ENCODE results near the gene SNRPA1.

SNRPA1 gene

GRCh38 chr15:101315736-101316135 lies 20.7 kb upstream of the SNRPA1 start:
- H3K27ac ChIP-seq (ENCODE audit: low read depth, low read length), result no peak overlapping the region
- TF ChIP-seq EZH2phosphoT487 (conservative IDR thresholded peaks at IDR 0.05; ENCODE audit: low read length), result no peak
- H3K79me2 ChIP-seq (ENCODE audit: insufficient read depth, low read length), result no peaks in the 10 kb centered on the region
- H3K9me3 ChIP-seq (ENCODE audit: insufficient read depth, low read length), result no peaks in the 10 kb centered on the region
- no peaks in the 10 kb centered on the region for H3K27me3 ChIP-seq (ENCODE audit: low read length)
- no peak overlapping the region for H3K4me2 ChIP-seq (ENCODE audit: low read depth, low read length, poor library complexity, severe bottlenecking)
- H3K9ac ChIP-seq (ENCODE audit: low read length), result no peak overlapping the region
- H3F3A ChIP-seq (ENCODE audit: insufficient read depth), result no peaks in the 10 kb centered on the region
- no peak overlapping the region for H2AFZ ChIP-seq (ENCODE audit: low read depth, low read length, severe bottlenecking)
- no peak overlapping the region for H3K4me3 ChIP-seq (ENCODE audit: insufficient read depth, low read length, poor library complexity, severe bottlenecking)
- no peaks in the 10 kb centered on the region for H4K20me1 ChIP-seq (ENCODE audit: low read depth, low read length)
- H3K36me3 ChIP-seq (ENCODE audit: low read length), result no peaks in the 10 kb centered on the region
- H3K9me2 ChIP-seq (replicated peaks; ENCODE audit: insufficient read depth, low read length), result no peaks in the 10 kb centered on the region

- Histone ChIP-seq H3K9me2 (replicated peaks; ENCODE audit: insufficient read depth, low read length) (no peaks in the 10 kb centered on the region), H3K36me3 (ENCODE audit: low read length) (no peaks in the 10 kb centered on the region), H3K27ac (ENCODE audit: low read depth, low read length) (no peak overlapping the region), H3K9ac (ENCODE audit: low read length) (no peak overlapping the region), H2AFZ (ENCODE audit: low read depth, low read length, severe bottlenecking) (no peak overlapping the region), H3K9me3 (ENCODE audit: insufficient read depth, low read length) (no peaks in the 10 kb centered on the region), H4K20me1 (ENCODE audit: low read depth, low read length) (no peaks in the 10 kb centered on the region), H3K27me3 (ENCODE audit: low read length) (no peaks in the 10 kb centered on the region), H3K4me2 (ENCODE audit: low read depth, low read length, poor library complexity, severe bottlenecking) (no peak overlapping the region), H3K79me2 (ENCODE audit: insufficient read depth, low read length) (no peaks in the 10 kb centered on the region), H3F3A (ENCODE audit: insufficient read depth) (no peaks in the 10 kb centered on the region), H3K4me3 (ENCODE audit: insufficient read depth, low read length, poor library complexity, severe bottlenecking) (no peak overlapping the region)
- no peak for TF ChIP-seq CTCF (IDR thresholded peaks at IDR 0.05; ENCODE audit: insufficient read depth, low read length, poor library complexity, severe bottlenecking)
- TF ChIP-seq EZH2phosphoT487 (conservative IDR thresholded peaks at IDR 0.05; ENCODE audit: low read length), result no peak
These were observed 19.5 kb upstream of the SNRPA1 start for GRCh38 chr15:101314336-101315125.

GRCh38 chr15:101313041-101313761 lies 18.2 kb upstream of the SNRPA1 start:
- no peaks in the 10 kb centered on the region for H3K36me3 ChIP-seq (ENCODE audit: low read length)
- H3K4me2 ChIP-seq (ENCODE audit: low read depth, low read length, poor library complexity, severe bottlenecking), result no peak overlapping the region
- H3K27me3 ChIP-seq (ENCODE audit: low read length), result no peaks in the 10 kb centered on the region
- H2AFZ ChIP-seq (ENCODE audit: low read depth, low read length, severe bottlenecking), result no peak overlapping the region
- no peaks in the 10 kb centered on the region for H4K20me1 ChIP-seq (ENCODE audit: low read depth, low read length)
- TF ChIP-seq CTCF (IDR thresholded peaks at IDR 0.05; ENCODE audit: insufficient read depth, low read length, poor library complexity, severe bottlenecking), result no peak
- no peak for TF ChIP-seq EZH2phosphoT487 (conservative IDR thresholded peaks at IDR 0.05; ENCODE audit: low read length)
- no peak overlapping the region for H3K4me3 ChIP-seq (ENCODE audit: insufficient read depth, low read length, poor library complexity, severe bottlenecking)
- H3K9ac ChIP-seq (ENCODE audit: low read length), result no peak overlapping the region
- H3K9me3 ChIP-seq (ENCODE audit: insufficient read depth, low read length), result no peaks in the 10 kb centered on the region
- no peaks in the 10 kb centered on the region for H3K79me2 ChIP-seq (ENCODE audit: insufficient read depth, low read length)
- no peak overlapping the region for H3K27ac ChIP-seq (ENCODE audit: low read depth, low read length)
- no peaks in the 10 kb centered on the region for H3F3A ChIP-seq (ENCODE audit: insufficient read depth)
- no peaks in the 10 kb centered on the region for H3K9me2 ChIP-seq (replicated peaks; ENCODE audit: insufficient read depth, low read length)

- Histone ChIP-seq H2AFZ (ENCODE audit: low read depth, low read length, severe bottlenecking) (no peak overlapping the region), H3K4me3 (ENCODE audit: insufficient read depth, low read length, poor library complexity, severe bottlenecking) (no peak overlapping the region), H3K4me2 (ENCODE audit: low read depth, low read length, poor library complexity, severe bottlenecking) (no peak overlapping the region), H3K36me3 (ENCODE audit: low read length) (no peaks in the 10 kb centered on the region), H4K20me1 (ENCODE audit: low read depth, low read length) (no peaks in the 10 kb centered on the region), H3K9me2 (replicated peaks; ENCODE audit: insufficient read depth, low read length) (no peaks in the 10 kb centered on the region), H3K79me2 (ENCODE audit: insufficient read depth, low read length) (no peaks in the 10 kb centered on the region), H3K27me3 (ENCODE audit: low read length) (no peaks in the 10 kb centered on the region), H3F3A (ENCODE audit: insufficient read depth) (no peaks in the 10 kb centered on the region), H3K27ac (ENCODE audit: low read depth, low read length) (no peak overlapping the region), H3K9me3 (ENCODE audit: insufficient read depth, low read length) (no peaks in the 10 kb centered on the region), H3K9ac (ENCODE audit: low read length) (no peak overlapping the region)
- TF ChIP-seq CTCF (IDR thresholded peaks at IDR 0.05; ENCODE audit: insufficient read depth, low read length, poor library complexity, severe bottlenecking) (no peak), EZH2phosphoT487 (conservative IDR thresholded peaks at IDR 0.05; ENCODE audit: low read length) (no peak)
These were observed 15.5 kb upstream of the SNRPA1 start for GRCh38 chr15:101310508-101310907.
